ENCODE results near the gene ARHGAP6. TPM values are rescaled to one million over a fixed set of nuclear protein-coding genes. Genes with fewer than 3 reads are reported as not detected.

Gene ARHGAP6
- total and polyA plus RNA-seq, 8 donors, result 2.2 to 26.4 (median 8.7) TPM

- no peak for DNase-seq
- TF ChIP-seq CTCF (IDR thresholded peaks at IDR 0.05), result no peak
- TF ChIP-seq EP300 (IDR thresholded peaks at IDR 0.05), result no peak
- no peak for TF ChIP-seq POLR2AphosphoS5 (IDR thresholded peaks at IDR 0.05)
- TF ChIP-seq POLR2A (IDR thresholded peaks at IDR 0.05), result no peak
- H3K27me3 ChIP-seq, result peaks cover 0 to 3% (median 0%) of the 10 kb centered on the region in 3 donors
- H3K4me3 ChIP-seq, result no peak overlapping the region
- no peaks in the 10 kb centered on the region for H3K9me3 ChIP-seq
- H3K27ac ChIP-seq, result no peak overlapping the region
- H3K4me1 ChIP-seq, result no peaks in the 10 kb centered on the region
- intact Hi-C loops (cut with DNase I; ENCODE audit: low total_unique reads), result no loop called here
- no peaks in the 10 kb centered on the region for H3K36me3 ChIP-seq
- WGBS, 5 donors, result 63 to 90% (median 66%) methylated on average over 2 of the region's 2 CpGs
These were observed 266.1 kb downstream of the ARHGAP6 start for GRCh38 chrX:11399489-11400094.

- 31 to 67% (median 47%) methylated on average over 1 of the region's 1 CpG for WGBS, 5 donors
- Histone ChIP-seq H3K27ac (no peak overlapping the region), H3K36me3 (no peaks in the 10 kb centered on the region), H3K4me3 (no peak overlapping the region), H3K4me1 (no peaks in the 10 kb centered on the region), H3K9me3 (no peaks in the 10 kb centered on the region), H3K27me3 (peaks cover 0 to 3% (median 0%) of the 10 kb centered on the region in 3 donors)
- no peak for TF ChIP-seq EP300 (IDR thresholded peaks at IDR 0.05)
- TF ChIP-seq POLR2AphosphoS5 (IDR thresholded peaks at IDR 0.05), result no peak
- no peak for TF ChIP-seq CTCF (IDR thresholded peaks at IDR 0.05)
- TF ChIP-seq POLR2A (IDR thresholded peaks at IDR 0.05), result no peak
- no peak for DNase-seq
- intact Hi-C loops (cut with DNase I; ENCODE audit: low total_unique reads), result no loop called here
These were observed 266.9 kb downstream of the ARHGAP6 start for GRCh38 chrX:11398785-11399184.

- WGBS, 5 donors, result 41 to 57% (median 53%) methylated on average over 3 of the region's 3 CpGs
- Histone ChIP-seq H3K4me3 (no peak overlapping the region), H3K9me3 (no peaks in the 10 kb centered on the region), H3K36me3 (no peaks in the 10 kb centered on the region), H3K27ac (no peak overlapping the region), H3K4me1 (no peaks in the 10 kb centered on the region), H3K27me3 (peaks cover 0 to 3% (median 0%) of the 10 kb centered on the region in 3 donors)
- intact Hi-C loops (cut with DNase I; ENCODE audit: low total_unique reads), result no loop called here
- DNase-seq, result no peak
- TF ChIP-seq CTCF (IDR thresholded peaks at IDR 0.05) (no peak), POLR2AphosphoS5 (IDR thresholded peaks at IDR 0.05) (no peak), EP300 (IDR thresholded peaks at IDR 0.05) (no peak), POLR2A (IDR thresholded peaks at IDR 0.05) (no peak)
These were observed 267.6 kb downstream of the ARHGAP6 start for GRCh38 chrX:11398139-11398538.

GRCh38 chrX:11397680-11398079 is 268.0 kb downstream of the ARHGAP6 start:
- H3K27ac ChIP-seq, result no peak overlapping the region
- intact Hi-C loops (cut with DNase I; ENCODE audit: low total_unique reads), result no loop called here
- TF ChIP-seq CTCF (IDR thresholded peaks at IDR 0.05), result no peak
- no peak for TF ChIP-seq POLR2AphosphoS5 (IDR thresholded peaks at IDR 0.05)
- TF ChIP-seq EP300 (IDR thresholded peaks at IDR 0.05), result no peak
- no peak for TF ChIP-seq POLR2A (IDR thresholded peaks at IDR 0.05)
- H3K27me3 ChIP-seq, result peaks cover 0 to 3% (median 0%) of the 10 kb centered on the region in 3 donors
- 40 to 84% (median 69%) methylated on average over 1 to 2 of the region's 2 CpGs for WGBS, 5 donors
- no peaks in the 10 kb centered on the region for H3K4me1 ChIP-seq
- no peaks in the 10 kb centered on the region for H3K36me3 ChIP-seq
- H3K4me3 ChIP-seq, result no peak overlapping the region
- H3K9me3 ChIP-seq, result no peaks in the 10 kb centered on the region
- DNase-seq, result no peak
